HG02938 (cell line): ENCODE measurements around the gene GTPBP8.

Experiments used
- ATAC-seq: cut with Tn5 transposase; IDR thresholded peaks from one replicate; pipeline ENCODE4 v1.9.1; 2021; ENCODE audit warnings: mild to moderate bottlenecking, moderate library complexity; ENCODE audit not compliant: unreplicated experiment

Gene GTPBP8

DNA sequence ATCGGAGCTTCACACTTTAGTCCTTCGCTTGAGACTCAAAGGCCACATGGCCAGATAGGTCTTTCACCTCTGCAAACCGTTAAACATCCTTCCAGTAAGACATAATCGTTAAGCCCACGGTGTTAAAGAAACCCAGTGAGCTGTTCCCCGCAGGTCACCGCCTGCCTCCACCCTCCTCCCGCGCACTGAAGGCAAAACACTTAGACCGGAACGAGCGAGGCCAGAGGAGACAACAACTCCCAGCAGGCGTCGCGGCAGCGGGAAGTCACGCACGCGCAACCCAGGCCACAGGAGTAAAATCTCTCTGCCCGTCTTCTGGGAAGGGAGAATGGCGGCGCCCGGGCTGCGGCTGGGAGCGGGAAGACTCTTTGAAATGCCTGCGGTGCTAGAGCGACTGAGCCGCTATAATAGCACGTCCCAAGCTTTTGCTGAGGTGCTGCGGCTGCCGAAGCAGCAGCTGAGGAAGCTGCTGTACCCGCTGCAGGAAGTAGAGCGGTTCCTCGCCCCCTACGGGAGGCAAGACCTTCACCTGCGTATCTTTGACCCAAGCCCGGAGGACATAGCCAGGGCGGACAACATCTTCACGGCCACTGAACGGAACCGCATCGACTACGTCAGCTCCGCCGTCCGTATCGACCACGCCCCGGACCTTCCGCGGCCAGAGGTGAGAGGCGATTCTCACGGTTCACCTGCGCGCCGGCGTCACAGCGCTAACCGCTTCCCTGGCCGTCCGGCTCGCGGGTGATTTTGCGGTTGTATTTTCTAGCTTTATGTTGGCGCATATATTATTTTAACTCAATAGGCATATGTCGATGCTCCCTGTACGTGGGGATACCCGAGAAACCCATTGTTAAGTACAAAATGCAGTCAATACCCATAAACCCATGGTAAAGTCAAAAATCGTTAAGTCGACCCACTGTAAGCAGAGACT is at the start of gene GTPBP8:
Gene GTPBP8 (plus strand): TSS at position 313 of the 931 bp plus-strand sequence. CDS start 16 bp downstream, at position 329.
- ATAC-seq, result peak; percentile 92

DNA sequence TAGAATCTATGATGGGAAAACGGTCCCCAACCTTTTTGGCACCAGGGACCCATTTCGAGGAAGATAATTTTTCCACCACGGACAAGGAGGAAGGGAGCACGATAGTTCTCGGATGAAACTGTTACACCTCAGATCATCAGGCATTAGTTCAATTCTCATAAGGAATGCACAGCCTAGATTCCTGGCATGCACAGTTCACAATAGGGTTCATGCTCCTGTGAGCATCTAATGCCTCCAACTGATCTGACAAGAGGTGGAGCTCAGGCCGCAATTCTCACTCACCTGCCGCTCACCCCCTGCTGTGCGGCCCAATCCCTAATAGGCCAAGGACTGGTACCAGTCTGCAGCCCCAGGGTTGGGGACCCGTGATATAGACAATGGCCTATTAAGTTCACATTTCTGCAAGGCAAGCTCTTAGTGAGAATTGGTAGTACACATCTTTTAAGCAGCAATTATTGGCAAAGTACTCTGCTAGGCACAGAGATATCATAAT is 42.4 kb upstream of the GTPBP8 start:
- ATAC-seq, result no peak

DNA sequence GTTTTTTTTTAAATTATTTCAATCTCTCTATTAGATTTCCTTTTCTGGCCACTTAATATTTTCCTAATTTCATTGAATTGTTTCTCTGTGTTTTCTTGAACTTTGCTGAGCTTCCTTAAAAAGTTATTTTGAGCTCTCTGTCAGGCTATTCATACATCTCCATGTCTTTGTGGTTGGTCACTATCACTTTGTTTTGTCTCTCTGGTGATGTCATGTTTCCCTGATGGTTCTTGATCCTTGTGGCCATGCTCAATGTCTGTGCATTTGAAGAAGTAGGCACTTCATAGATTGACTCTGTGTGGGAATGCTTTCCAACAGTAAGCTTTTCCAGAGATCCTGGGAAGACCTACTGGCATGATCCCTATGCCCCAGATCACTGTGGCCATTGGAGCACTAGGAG is 34.4 kb upstream of the GTPBP8 start:
- no peak for ATAC-seq

DNA sequence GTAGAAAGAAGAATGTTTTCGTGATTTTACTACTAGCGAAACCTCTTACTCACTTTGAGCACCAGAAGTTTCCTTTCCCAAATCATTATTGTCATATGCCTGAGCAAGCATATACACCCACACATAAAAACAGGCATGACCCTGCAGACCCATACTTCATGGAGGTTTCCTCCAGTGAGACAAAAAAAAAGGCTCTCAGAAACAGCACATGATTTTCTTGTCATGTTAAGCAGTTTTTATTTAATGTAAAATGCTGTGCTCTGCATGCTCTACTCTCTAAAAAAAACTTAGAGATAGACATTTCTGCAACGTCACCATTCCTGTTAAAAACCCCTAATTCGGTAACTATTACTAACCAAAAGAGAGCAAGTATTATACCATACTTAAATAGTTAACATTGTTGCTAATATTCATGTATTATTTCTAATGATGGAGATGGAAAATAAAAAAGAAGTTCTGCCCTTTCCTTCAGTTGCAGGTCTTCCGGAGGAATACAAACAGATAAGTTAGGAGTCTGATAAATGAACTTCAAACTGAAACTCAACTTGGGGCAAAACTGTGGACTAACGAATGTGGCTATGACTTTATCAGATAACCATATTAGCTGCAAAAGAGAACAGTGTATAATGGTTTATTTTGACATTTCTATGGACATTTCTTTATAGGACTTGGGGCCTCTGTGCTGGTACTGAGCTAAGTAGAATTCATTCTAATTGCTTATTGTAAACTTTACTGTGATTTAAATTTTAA is 31.8 kb upstream of the GTPBP8 start:
- ATAC-seq, result no peak

DNA sequence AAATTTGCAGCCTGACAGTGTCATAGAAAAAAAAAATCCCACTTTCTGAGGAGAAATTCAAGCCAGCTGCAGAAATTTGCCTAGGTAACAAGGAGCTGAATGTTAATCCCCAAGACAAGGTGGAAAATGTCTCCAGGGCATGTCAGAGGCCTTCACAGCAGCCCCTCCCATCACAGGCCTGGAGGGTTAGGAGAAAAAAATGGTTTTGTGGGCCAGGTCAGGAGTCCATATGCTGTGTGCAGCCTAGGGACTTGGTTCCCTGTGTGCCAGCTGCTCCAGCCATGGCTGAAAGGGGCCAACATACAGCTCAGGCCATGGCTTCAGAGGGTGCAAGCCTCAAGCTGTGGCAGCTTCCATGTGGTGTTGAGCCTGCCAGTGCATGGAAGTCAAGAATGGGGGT is 27.1 kb upstream of the GTPBP8 start:
- no peak for ATAC-seq

DNA sequence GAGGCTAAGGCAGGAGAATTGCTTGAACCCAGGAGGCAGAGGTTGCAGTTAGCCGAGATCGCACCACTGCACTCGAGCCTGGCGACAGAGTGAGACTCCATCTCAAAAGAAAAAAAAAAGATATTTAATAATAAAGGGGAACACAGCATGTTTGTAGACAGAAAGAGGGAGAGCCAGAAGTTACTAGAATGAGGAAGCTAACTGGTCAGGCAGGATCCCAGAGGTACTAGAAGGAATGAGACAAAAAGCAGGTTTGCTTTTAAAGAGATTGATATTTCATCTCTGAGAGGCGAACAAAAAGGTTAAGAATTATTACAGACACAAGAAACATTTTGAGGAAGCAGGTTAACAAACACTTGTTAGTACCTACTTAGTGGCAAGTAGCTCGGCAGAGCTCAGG is 25.1 kb upstream of the GTPBP8 start:
- ATAC-seq, result no peak

DNA sequence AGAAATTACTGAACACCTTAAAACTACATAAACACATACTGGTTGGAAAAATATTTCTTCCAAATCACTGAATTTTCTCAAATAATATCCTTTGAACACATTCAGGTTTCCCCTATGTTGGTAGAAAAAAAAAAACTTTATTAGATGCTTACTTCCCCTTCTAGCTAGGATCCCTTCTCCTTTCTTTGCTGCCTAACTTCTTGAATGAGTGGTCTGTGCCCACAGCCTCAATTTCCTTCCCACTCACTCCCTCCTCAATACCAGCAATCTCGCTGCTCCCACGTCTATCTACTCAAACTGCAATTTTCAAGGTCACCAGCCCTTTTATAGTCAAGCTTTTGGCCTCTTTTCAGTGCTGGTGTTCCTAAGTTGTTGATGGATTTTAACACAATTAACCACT is 24.2 kb upstream of the GTPBP8 start:
- ATAC-seq, result no peak

DNA sequence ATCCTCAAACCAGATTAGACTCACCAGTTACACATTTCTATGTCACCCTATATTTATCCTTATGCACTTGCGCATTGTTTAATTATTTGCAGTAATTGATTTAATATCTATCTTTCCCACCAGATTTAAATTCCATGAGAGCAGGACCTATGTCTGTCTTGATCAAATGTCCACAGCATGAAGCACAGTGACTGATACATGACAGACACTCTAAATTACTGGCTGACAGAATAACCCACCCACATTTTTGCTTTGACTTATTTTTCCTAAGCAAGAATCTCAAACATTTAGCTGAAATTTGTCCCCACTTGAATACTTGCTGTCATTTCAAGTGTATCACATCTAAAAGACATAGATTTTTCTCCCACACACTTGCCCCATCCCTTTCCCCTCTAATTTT is 23.4 kb upstream of the GTPBP8 start:
- no peak for ATAC-seq

DNA sequence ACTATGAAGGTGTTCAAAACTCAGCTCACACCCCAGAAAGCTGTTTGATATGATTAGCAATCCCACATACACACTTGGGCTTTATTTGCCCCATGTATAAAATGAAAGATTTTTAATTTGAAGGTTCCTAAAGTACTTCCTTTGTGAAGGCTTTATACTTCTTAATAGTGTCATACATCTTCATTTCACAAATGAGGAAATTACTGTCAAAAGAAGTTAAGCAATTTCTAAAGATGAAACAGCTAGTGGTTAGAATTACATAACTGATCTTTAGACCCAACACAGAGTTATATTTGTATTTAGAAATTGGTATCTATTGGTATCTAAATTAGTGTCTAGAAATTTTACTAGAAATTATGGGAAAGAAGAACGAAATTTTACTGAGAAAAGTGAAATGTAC is 23.0 kb upstream of the GTPBP8 start:
- ATAC-seq, result no peak

DNA sequence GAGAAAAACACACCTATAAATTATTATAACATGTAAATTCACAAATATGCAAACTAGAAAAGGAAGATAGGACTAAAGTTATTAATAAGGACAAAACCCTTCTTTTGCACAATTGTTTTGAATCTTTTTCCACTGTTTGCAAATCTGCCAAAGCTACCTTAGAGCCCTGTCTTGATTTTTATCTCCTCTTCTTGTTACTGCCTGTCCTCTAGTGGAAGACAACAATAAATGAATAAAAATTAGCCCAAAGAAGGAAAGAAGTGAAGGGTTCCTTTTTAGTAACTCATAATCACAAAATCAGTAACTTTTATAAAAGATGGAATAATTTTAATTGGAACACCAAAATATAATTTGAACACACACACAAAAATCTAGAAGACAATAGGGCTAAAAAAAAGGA is 18.6 kb upstream of the GTPBP8 start:
- ATAC-seq, result no peak

DNA sequence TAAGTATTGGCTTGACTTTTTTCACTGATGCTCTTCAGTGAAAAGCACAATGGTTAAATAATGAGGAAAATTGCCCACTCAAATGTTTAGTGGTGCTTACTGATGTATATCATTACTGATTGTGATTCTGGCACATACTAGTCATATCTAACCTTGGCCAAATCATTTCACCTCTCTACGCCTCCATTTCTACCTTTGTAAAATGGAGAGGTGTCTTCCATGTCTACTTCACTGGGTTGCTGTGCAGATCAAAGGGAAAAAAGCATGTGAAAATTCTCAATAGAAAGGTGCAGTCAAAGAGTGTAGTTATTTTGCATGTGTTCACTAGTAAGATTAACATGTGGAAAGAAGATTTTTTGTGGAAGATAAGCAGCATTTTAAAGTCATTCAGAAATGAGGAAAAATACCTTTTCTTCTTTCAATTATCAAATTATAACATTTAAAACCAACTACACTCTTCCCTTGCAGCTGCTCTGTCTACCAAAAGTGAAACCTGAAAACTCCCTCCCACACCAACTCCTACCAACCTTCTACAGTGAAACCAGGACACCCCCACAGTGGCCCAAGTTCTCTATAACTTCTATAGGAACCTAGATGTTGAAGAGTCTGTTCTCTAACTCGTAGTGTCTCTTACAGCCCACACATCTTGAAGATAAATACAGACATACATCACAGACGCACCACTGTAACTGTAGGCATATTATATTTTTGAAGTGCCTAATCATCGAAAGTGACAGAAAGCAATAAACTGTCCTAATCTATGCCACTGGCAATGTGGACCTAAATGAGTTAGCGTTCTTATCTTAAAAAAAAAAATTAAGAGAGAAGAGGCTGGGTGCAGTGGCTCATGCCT is 17.2 kb upstream of the GTPBP8 start:
- peak; percentile 85 for ATAC-seq

DNA sequence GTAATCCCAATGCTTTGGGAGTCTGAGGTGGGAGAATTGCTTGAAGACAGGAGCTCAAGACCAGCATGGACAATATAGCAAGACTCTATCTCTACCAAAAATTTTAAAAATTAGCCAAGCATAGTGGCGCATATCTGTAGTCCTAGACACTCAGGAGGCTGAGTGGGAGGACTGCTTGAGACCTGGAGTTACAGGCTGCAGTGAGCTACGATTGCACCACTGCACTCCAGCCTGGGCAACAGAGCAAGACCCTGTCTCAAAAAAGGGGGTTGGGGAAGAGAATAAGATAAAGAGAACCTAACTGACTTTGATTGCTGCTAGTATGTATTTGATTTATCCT is 16.6 kb upstream of the GTPBP8 start:
- peak; percentile 12 for ATAC-seq

DNA sequence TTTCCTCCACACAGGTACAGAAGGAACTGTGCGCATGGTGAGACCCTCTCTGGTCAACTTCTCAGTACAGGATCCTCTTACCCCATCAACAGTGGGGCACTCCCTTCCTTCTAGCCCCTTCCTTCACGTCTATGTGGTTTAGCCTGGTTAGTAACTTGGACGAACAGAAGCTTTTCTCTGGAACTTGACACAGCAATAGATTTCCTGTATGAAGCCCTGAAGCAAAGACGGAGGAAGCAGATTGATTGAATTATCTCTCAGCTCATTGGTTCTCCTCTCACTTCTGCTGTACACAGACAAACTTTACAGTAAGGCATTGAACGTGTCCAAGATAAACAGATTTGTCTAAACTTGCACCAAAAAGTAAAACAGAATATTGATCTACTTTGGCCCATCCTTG is 15.9 kb upstream of the GTPBP8 start, which contains the start of gene CD200R1:
Gene CD200R1 (minus strand): TSS at position 210 of the 400 bp plus-strand sequence. CDS start 246 bp downstream, outside the sequence.
- no peak for ATAC-seq

DNA sequence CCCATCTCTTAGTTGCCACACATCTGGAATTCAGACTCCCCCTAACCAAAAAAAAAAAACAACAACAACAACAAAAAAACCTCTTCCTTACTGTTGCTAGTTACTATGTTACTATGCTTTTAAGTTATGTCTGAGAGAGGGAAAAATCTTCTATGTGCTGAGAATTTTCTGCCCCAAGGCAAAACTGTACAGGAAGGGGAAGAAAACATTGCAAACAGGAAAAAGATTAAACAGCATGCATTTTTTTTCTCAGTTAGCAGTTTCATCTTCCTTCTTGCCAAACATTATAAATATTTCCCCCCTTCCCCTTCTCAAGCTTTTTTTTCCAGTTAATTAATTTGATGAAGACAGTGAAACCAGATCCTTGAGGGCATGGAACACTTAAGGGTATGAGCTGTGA is 14.8 kb upstream of the GTPBP8 start:
- no peak for ATAC-seq

DNA sequence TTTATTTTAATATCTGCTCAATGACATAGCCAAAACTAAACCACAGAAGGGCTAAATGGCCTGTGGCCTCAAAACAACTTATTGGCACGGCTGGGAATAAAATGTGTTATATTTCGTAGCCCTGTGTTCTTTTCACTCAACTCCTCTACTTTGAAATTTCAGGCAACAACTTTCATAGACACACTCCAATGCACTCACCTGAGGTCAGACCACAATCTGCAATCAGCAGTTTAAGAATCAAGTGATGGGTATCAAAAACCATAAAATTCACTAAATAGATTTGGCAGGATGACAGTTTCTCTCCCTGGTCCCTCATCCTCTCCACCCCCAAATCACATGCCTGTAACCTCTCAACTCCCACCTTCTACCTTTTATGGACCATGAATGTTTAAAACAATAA is 13.8 kb upstream of the GTPBP8 start:
- ATAC-seq, result no peak

DNA sequence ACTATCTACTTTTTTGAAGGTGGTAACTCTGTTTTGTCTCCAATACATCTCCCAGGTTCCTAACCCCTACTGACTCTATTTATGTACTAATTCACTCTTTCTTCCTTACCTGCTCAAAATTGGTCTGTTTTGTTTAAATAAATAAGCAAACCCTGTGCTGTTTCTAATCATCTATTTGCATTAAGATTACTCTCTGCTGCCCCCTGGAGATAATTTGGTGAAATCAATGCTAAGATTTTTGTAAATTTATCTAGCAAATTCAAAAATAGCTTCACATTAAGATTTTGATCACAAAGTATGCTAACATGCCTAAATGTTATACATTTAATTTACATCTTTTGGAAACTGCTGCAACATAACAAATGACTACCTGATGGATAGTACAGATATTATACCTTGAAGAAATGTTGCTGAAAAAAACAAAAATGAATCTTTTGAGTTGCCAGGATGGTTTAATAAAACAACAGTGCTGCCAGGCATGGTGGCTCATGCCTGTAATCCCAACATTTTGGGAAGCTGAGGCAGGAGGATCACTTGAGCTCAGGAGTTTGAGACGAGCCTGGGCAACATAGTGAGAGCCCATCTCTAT is 11.4 kb upstream of the GTPBP8 start:
- ATAC-seq, result no peak

DNA sequence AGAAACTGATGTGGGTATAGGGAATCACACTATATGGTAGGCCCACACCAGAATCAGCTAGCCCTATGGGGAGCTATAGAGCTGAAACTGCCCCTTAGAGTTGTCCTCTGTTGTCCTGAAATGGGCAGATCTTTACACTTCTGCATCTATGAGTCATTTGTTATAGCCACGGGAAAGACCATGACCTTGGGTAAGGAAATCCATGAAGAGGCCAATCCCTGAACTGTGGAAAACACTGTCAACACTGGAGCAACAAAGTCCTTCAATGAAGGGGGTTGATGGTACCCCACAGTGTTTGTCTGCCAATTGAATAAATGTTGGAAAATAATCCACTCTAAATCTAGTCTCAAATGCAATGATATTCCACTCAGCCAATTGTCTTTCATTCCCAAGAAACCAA is 10.7 kb upstream of the GTPBP8 start:
- ATAC-seq, result no peak

DNA sequence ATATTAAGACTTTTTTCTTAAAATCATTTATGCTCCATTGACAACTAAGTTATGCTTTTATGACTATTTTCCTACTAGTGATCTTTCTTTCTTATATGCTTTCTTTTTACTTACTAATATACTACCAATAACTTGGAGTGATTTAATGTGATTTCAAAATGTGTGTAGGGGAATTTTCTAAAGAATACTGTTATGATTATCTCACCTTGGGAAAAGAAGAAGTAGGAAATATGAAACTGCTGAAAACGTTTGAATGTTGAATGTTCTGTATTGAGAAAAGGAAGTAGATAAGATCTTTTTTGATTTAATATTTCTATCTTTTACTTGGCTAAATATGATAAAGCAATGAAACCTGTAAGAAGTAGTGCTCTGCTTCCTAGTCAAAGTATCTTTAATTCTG is 8.1 kb upstream of the GTPBP8 start:
- ATAC-seq, result no peak

DNA sequence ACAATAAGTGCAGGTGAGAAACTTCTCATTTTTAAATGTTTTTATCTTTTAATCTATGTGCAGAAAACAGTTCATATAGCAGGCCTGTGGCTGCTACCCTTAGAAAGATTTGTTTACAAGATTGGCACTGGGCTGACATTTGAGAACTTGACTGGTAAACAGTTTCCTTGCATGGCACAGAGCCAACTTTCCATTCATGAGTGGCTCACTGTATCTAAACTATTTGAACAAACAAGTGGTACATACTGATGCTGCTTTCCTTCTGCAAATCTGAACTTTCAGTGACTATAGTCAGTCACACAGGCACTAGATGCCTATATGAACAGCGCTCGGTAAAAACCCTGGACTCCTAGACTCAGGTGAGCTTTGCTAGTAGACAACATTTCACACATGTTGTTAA is 6.3 kb upstream of the GTPBP8 start:
- no peak for ATAC-seq

DNA sequence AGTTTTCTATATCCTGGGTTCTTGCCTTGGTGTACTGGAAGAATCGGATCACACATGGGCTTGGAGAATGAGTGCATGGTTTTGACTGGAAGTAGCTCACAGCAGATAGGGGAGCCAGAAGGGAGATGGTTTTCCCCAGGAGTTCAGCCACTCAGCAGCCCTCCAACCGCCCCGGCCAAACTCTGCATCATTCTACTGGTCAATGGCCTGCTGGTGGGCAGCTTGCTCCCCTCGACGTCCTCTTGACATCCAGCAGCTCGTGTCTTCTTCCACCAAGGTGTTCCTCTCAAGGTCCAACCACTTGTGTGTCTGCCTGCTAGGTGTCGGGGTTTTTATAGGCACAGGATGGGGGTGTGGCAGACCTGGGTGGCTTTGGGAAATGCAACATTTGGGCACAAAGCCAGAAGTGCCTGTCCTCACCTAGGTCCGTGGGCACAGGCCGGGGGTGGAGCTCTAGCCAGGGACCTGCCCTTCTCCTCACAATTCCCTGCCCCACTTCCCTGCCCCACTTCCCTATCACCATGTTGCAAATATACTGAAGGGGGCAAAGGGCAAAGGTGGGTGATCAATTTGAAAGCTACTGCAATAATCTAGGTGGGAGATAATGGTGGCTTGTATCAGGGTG is 3.0 kb upstream of the GTPBP8 start:
- no peak for ATAC-seq
